Measurements from ENCODE around the gene BUB3.

BUB3 gene

GRCh38 chr10:123143162-123143824, 10.9 kb upstream of the BUB3 start:
- peaks cover 43% of the 10 kb centered on the region for H3K4me1 ChIP-seq (ENCODE audit: control insufficient read depth, low read depth, low read length)

GRCh38 chr10:123143825-123144168, 10.4 kb upstream of the BUB3 start:
- Histone ChIP-seq H3K4me1 (ENCODE audit: control insufficient read depth, low read depth, low read length) (peaks cover 44% of the 10 kb centered on the region), H3K36me3 (ENCODE audit: control insufficient read depth, low read depth, low read length) (no peaks in the 10 kb centered on the region), H3K4me3 (ENCODE audit: low read length) (no peak overlapping the region), H3K9ac (ENCODE audit: low read length) (no peak overlapping the region), H3K9me3 (ENCODE audit: control insufficient read depth, low read depth, low read length) (no peaks in the 10 kb centered on the region), H3K27ac (ENCODE audit: low read length) (no peak overlapping the region), H3K27me3 (ENCODE audit: control insufficient read depth, insufficient read depth, low read length) (peaks cover 100% of the 10 kb centered on the region)

More at GRCh38 chr10:123143162-123143824, 10.9 kb upstream of the BUB3 start:
- Histone ChIP-seq H3K27ac (ENCODE audit: low read length) (no peak overlapping the region), H3K4me3 (ENCODE audit: low read length) (peak overlapping the region; percentile 41), H3K9ac (ENCODE audit: low read length) (no peak overlapping the region), H3K27me3 (ENCODE audit: control insufficient read depth, insufficient read depth, low read length) (peaks cover 100% of the 10 kb centered on the region), H3K9me3 (ENCODE audit: control insufficient read depth, low read depth, low read length) (no peaks in the 10 kb centered on the region), H3K36me3 (ENCODE audit: control insufficient read depth, low read depth, low read length) (no peaks in the 10 kb centered on the region)

GRCh38 chr10:123144697-123145541, 9.3 kb upstream of the BUB3 start:
- no peaks in the 10 kb centered on the region for H3K9me3 ChIP-seq (ENCODE audit: control insufficient read depth, low read depth, low read length)
- H3K4me3 ChIP-seq (ENCODE audit: low read length): peak overlapping the region; percentile 7
- peaks cover 41% of the 10 kb centered on the region for H3K4me1 ChIP-seq (ENCODE audit: control insufficient read depth, low read depth, low read length)
- no peak overlapping the region for H3K27ac ChIP-seq (ENCODE audit: low read length)
- no peak overlapping the region for H3K9ac ChIP-seq (ENCODE audit: low read length)
- no peaks in the 10 kb centered on the region for H3K36me3 ChIP-seq (ENCODE audit: control insufficient read depth, low read depth, low read length)
- H3K27me3 ChIP-seq (ENCODE audit: control insufficient read depth, insufficient read depth, low read length): peaks cover 100% of the 10 kb centered on the region

GRCh38 chr10:123145542-123146012, 8.6 kb upstream of the BUB3 start:
- Histone ChIP-seq H3K36me3 (ENCODE audit: control insufficient read depth, low read depth, low read length) (no peaks in the 10 kb centered on the region), H3K9ac (ENCODE audit: low read length) (no peak overlapping the region), H3K4me1 (ENCODE audit: control insufficient read depth, low read depth, low read length) (peaks cover 45% of the 10 kb centered on the region), H3K4me3 (ENCODE audit: low read length) (peak overlapping the region; percentile 9), H3K27me3 (ENCODE audit: control insufficient read depth, insufficient read depth, low read length) (peaks cover 100% of the 10 kb centered on the region), H3K9me3 (ENCODE audit: control insufficient read depth, low read depth, low read length) (no peaks in the 10 kb centered on the region), H3K27ac (ENCODE audit: low read length) (no peak overlapping the region)

GRCh38 chr10:123146013-123146893, 7.9 kb upstream of the BUB3 start:
- Histone ChIP-seq H3K27me3 (ENCODE audit: control insufficient read depth, insufficient read depth, low read length) (peaks cover 100% of the 10 kb centered on the region), H3K9me3 (ENCODE audit: control insufficient read depth, low read depth, low read length) (no peaks in the 10 kb centered on the region), H3K9ac (ENCODE audit: low read length) (no peak overlapping the region), H3K4me3 (ENCODE audit: low read length) (peak overlapping the region; percentile 9), H3K36me3 (ENCODE audit: control insufficient read depth, low read depth, low read length) (no peaks in the 10 kb centered on the region), H3K27ac (ENCODE audit: low read length) (no peak overlapping the region), H3K4me1 (ENCODE audit: control insufficient read depth, low read depth, low read length) (peaks cover 45% of the 10 kb centered on the region)

- Histone ChIP-seq H3K9ac (ENCODE audit: low read length) (no peak overlapping the region), H3K36me3 (ENCODE audit: control insufficient read depth, low read depth, low read length) (no peaks in the 10 kb centered on the region), H3K9me3 (ENCODE audit: control insufficient read depth, low read depth, low read length) (no peaks in the 10 kb centered on the region), H3K4me3 (ENCODE audit: low read length) (peak overlapping the region; percentile 22), H3K4me1 (ENCODE audit: control insufficient read depth, low read depth, low read length) (peaks cover 52% of the 10 kb centered on the region), H3K27me3 (ENCODE audit: control insufficient read depth, insufficient read depth, low read length) (peaks cover 100% of the 10 kb centered on the region), H3K27ac (ENCODE audit: low read length) (no peak overlapping the region)
These were observed 7.1 kb upstream of the BUB3 start for GRCh38 chr10:123146894-123147634.

- Histone ChIP-seq H3K4me1 (ENCODE audit: control insufficient read depth, low read depth, low read length) (peaks cover 56% of the 10 kb centered on the region), H3K27ac (ENCODE audit: low read length) (no peak within 1 kb of the TSS), H3K27me3 (ENCODE audit: control insufficient read depth, insufficient read depth, low read length) (peaks cover 100% of the 10 kb centered on the region), H3K36me3 (ENCODE audit: control insufficient read depth, low read depth, low read length) (no peaks in the 10 kb centered on the region), H3K9ac (ENCODE audit: low read length) (no peak within 1 kb of the TSS), H3K4me3 (ENCODE audit: low read length) (peak within 1 kb of the TSS; percentile 63), H3K9me3 (ENCODE audit: control insufficient read depth, low read depth, low read length) (no peaks in the 10 kb centered on the region)
These were observed 6.4 kb upstream of the BUB3 start, which contains the start of gene HMX2 for GRCh38 chr10:123147635-123148413. Gene HMX2, plus strand, starts transcription at chr10:123148136. Its CDS starts 243 bp downstream, at chr10:123148379.

- Histone ChIP-seq H3K9me3 (ENCODE audit: control insufficient read depth, low read depth, low read length) (no peaks in the 10 kb centered on the region), H3K4me3 (ENCODE audit: low read length) (peak overlapping the region; percentile 63), H3K27ac (ENCODE audit: low read length) (no peak overlapping the region), H3K4me1 (ENCODE audit: control insufficient read depth, low read depth, low read length) (peaks cover 57% of the 10 kb centered on the region), H3K36me3 (ENCODE audit: control insufficient read depth, low read depth, low read length) (no peaks in the 10 kb centered on the region), H3K27me3 (ENCODE audit: control insufficient read depth, insufficient read depth, low read length) (peaks cover 100% of the 10 kb centered on the region), H3K9ac (ENCODE audit: low read length) (no peak overlapping the region)
These were observed 5.6 kb upstream of the BUB3 start for GRCh38 chr10:123148414-123149161.

GRCh38 chr10:123149162-123149567, 5.0 kb upstream of the BUB3 start:
- Histone ChIP-seq H3K9me3 (ENCODE audit: control insufficient read depth, low read depth, low read length) (no peaks in the 10 kb centered on the region), H3K4me1 (ENCODE audit: control insufficient read depth, low read depth, low read length) (peaks cover 57% of the 10 kb centered on the region), H3K4me3 (ENCODE audit: low read length) (peak overlapping the region; percentile 63), H3K9ac (ENCODE audit: low read length) (no peak overlapping the region), H3K27ac (ENCODE audit: low read length) (no peak overlapping the region), H3K27me3 (ENCODE audit: control insufficient read depth, insufficient read depth, low read length) (peaks cover 96% of the 10 kb centered on the region), H3K36me3 (ENCODE audit: control insufficient read depth, low read depth, low read length) (no peaks in the 10 kb centered on the region)
